Hematopoietic multipotent progenitor cell treated with erythropoietin and hydrocortisone succinate and interleukin-3 and kit ligand, for 6 days (in vitro differentiated cells): ENCODE data around the gene CCL21.

ENCODE experiments used
- DNase-seq: peaks from one replicate; pipeline ENCODE4 v3.0.0-alpha.2; 2015

CCL21 gene

DNA sequence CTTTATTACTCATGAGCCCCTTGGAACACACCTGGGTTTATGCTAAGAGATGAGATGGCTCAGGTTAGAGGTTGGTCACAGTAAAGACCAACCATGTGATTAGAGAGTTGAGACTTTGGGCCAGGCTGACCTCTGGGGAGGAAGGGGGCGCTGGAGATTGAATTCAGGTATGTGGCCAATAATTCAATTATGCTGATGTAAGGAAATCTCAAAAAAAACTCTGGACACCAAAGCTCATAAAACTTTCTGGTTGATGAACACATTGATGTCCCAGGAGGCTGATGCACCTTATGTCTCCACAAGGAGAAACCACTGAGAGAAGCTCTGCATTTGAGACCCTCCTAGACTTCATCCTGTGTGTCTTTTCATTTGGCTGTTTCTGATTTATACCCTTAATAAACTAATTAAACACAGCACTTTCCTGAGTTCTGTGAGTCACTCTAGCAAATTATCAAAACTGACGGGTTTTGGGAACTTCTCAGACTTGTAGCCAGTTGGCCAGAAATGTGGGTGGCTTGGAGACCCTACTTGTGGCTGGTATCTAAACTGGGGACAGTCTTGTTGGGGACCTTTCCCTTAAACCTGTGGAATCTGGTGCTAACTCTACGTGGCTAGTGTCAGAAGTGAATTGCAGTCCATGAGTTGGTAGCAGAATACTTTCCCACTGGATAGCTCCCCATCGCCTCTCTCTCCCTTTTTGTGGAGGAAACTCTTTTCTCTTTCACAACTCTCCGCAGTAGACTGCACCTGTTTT lies 40.0 kb downstream of the CCL21 start:
- no peak for DNase-seq

DNA sequence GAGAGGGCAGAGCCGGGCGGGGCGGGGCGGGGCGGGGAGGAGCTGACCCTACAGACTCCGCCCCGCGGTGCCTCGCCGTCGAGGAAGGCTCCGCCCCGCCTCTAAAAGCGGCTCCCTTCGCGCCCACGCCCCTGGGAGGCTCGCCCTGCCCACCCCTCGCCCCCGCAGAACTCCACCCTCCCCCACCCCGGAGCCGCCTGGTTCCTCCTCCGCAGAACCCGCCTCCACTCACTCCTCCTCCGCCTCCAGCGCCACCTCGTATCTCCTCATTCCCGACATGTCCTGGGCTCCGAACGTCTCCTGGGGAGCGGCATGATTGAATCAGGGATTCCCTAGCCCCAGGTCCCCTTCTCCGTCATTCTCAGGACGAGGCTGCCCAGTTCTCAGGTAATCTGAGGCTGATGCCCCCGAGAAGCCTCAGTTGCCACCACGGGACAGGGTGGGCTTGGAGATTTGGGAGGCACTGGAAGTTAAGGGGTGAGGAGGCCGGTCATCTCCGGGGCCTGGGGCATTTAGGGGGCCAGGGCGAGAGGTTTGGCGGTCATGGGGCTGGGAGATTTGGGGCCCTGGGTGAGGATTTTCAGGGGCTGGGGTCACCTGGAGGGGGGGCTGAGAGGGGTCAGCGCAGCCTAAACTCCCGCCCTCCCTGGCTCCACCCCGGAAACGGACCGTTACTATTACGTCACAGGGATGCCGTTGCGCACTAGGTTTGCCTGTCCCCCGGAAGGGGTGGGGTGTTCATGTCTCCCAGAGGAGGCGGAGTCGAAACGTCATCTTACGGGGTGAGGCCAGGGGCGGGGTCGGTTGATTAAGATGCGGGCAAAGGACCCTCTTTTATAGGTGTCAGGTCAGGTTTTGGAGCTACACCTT lies 44.3 kb downstream of the CCL21 start:
- peak; percentile 97 for DNase-seq

DNA sequence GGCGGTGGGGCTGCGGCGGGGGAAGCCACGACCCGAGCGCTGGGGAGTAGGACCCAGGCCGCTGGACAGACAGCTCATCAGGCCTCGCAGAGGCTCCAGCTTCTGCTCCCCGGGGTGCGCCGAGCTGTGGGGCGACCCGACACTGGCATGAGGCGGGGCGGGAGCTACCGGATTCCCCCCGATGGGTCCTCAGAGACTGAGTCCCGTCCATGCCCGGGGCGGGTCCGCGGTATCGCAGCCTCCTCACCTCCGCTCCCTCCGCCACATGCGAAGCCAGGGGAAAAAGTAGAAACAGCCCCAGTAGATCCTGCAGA lies 44.9 kb downstream of the CCL21 start:
- DNase-seq = no peak

DNA sequence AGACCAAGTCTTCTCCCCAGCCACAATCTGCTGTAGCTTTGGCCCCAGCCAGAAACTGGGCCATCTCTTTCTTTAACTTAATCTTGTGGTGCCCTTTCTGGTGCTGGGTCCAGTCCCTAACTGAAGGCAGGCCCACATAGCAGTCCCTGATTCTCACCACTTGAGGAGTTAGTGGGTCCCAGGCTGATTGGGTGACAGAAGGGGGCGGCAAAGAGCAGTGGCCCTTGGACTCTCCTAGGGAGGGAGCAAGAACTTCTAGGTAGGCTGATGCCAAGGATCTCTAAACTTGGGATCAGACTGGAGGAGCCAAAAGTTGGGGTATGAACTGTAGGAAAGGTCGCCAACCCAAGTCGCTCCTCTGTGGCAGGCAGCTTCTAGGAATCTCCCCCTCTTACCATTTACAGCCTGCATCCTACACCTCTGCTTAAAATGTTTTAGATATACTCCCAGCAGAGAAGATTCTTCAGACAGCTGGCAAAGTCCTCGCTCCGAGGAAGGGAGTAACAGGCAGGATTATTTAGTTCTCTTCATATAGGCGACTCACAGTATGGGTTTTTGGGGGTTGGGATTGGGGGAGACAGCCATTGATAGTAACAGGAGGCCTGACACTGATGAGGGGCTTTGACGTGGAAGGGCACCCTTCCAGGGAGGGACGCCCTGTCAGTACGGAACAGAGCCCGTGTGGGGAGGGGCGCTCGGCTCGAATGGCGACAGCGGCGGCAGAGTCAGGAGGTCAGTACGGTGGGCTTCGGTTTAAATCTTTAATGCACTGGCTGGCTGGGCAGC lies 45.5 kb downstream of the CCL21 start:
- peak; percentile 92 for DNase-seq

DNA sequence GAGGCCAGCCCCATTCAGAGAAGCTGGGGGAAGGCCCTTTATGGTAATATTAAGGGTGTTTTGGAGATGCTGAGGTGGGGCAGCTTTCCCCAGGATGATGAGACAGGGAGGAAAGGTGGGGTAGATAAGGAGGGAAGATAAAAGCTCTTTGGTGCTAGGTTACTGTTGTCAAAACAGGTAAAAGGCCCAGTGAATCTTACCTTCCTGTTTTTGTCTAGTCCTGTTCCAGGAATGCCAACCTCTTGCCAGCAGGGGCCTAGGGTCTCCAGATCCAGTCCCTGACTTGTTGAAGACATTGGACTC lies 46.7 kb downstream of the CCL21 start:
- DNase-seq = no peak

DNA sequence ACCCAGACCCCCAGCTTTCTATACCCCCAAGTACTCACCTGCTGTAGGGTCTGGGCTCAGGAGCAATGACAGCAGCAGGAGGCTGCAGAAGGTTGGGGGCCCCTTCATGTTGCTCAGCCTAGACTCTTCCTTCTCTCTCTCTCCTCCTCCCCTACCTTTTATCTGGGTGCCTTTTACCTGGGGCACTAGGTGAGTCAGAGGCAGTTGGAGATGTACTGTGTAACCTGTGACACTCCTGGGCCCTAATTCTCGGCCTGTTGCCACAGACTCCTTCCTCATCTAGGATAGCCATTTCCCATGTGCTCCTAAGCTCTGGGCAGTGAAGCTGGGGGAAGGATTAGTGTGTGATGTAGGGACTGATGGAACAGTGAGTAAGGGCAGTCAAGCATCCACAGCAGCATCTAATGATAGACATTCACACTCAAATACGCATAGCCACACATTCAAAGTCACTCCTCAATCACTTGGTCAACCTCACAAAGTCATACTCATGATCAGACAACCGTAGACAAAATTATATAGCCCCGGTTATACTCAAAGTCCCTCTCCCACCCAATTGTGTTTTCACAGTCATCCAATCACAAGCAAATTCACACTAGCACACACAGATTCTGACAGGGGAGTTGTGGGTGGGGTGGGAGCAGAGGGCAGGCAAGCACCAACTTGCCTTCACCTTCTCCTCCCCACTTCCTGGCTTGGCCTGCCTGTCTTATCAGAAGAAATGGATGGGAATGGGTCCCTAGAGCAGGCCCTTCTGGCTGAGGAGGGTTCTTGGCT lies 47.2 kb downstream of the CCL21 start, which contains the start of gene CCL27:
Gene CCL27 (minus strand): TSS at position 132 of the 777 bp plus-strand sequence. CDS start 24 bp downstream, at position 108.
- DNase-seq = no peak

DNA sequence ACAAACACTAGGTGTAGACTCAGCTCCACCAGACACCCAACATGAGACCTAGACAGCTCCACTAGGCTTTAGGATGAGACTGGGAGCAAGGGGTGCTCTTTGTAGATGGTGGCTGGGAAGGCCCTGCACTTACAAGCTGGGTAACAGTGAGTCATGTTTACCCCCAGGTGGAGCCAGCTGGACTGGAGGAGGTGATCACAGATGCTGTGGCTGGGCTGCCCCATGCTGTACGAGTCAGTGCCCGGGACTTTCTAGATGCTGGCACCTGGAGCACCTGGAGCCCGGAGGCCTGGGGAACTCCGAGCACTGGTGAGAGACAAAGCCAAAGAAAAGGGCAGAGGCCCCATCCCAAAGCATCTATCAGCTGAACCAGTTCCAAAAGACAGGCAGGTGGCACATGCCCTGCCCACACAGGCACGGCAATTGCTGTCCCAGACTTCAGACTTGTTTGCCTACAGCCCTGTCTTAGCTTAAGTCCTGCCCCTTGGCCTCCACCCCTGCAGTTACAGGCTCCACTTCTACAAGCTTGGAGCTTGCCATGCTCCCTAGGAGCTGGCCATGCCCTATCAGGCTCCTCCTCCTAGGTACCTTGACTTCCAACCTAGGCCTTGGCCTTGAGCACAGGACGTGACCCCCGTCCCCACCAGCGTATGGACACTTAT lies 50.2 kb downstream of the CCL21 start:
- DNase-seq = no peak
